Activated CD4-positive, alpha-beta T cell treated with anti-CD3 and anti-CD28 coated beads, Interleukin-2, amount 10 ng/mL, durations not matched to agents 24 days and 14 days (primary cell): ENCODE results near the gene LINGO1. TPM values are rescaled to one million over a fixed set of nuclear protein-coding genes. Genes with fewer than 3 reads are reported as not detected.

Source experiments
- DNase-seq: peaks from one replicate; pipeline ENCODE4 v3.0.0; 2022
- H3K27ac Mint-ChIP-seq: one replicate; pipeline ENCODE4 v1.8.0; 2022; ENCODE audit warnings: mild to moderate bottlenecking, mixed read lengths
- H3K27me3 Mint-ChIP-seq: one replicate; pipeline ENCODE4 v1.8.0; 2022; ENCODE audit warnings: mixed read lengths
- H3K36me3 Mint-ChIP-seq: one replicate; pipeline ENCODE4 v1.8.0; 2022; ENCODE audit warnings: low read depth, mild to moderate bottlenecking, mixed read lengths
- H3K4me1 Mint-ChIP-seq: one replicate; pipeline ENCODE4 v1.8.0; 2021; ENCODE audit warnings: mixed read lengths
- H3K4me3 Mint-ChIP-seq: one replicate; pipeline ENCODE4 v1.8.0; 2022; ENCODE audit warnings: mild to moderate bottlenecking, moderate library complexity, mixed read lengths
- H3K9me3 Mint-ChIP-seq: one replicate; pipeline ENCODE4 v1.8.0; 2021; ENCODE audit warnings: mixed read lengths
- intact Hi-C: fragments of 100-400 bp; cut with micrococcal nuclease; formaldehyde crosslinking; loops from one replicate; pipeline ENCODE4 v1.15.1; 2023
- total RNA-seq: library from RNA; stranded (reverse); gene quantifications from 2 replicates; pipeline ENCODE4 v1.2.3, GENCODE V29; 2022

The LINGO1 gene
- total RNA-seq, 1 donor from 2014 or later: not detected

DNA sequence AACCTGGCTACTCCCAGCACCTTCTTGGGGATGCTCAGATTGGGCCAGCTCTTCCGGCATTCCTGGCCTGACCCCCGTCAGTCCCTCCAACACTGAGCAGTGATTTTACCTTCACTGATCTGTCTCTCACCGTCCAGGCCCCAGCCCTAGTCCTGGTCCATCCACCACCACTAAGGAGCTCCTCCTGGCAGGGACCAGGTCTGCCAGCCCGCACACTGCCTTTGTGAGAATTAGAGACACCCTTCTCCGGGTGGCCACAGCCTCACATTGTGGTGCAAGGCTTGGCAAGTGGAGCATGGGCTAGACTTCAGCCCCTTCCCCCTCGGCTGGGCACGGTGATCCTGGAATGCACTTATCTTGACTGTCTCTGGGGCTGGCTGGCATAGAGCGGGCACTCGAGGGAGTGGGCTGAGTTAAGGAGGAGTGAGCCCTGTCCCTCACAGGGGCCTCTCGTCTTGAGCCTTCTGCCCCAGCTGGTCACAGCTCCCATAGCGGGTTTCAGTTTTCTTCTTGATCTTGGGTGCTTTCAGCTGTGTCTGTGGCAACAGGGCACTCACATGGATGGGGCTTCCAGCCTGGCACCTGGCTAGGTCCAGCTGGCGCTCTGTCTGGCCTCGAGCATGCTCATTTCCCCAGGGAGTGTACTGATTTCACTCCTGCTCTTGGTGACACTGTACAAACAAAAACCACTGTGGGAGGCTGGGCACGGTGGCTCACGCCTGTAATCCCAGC, 53.9 kb downstream of the LINGO1 start:
- H3K4me3 Mint-ChIP-seq: no peak overlapping the region

DNA sequence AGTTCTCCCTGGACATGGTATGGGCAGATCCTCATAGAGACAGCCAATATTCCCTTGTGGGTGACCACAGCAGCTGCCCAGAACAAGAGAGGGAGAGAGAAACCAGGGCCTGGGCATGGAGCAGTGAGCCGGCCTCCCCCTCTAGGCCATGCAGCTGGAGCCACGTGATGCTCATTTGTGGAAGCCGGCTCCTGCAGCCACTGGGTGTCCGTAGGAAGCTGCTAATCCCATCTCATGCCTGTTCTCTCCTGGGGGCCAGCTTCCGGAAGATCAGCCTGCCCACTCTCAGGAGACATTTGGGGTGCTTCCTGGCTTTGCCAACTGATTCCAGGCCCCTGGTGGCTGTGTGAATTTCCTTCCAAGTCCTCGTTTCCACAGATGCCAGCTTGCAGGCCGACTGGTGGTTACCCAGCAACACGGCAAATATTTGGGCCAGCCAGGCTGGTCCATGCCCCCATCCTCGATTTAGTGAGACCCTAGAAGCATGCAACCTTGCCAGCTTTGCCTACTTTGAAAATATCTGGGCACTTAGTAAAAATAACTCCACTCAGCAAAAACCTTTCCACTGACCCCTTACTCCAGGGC, 55.3 kb downstream of the LINGO1 start:
- no peak overlapping the region for H3K4me3 Mint-ChIP-seq
- H3K36me3 Mint-ChIP-seq: no peaks in the 10 kb centered on the region
- no peaks in the 10 kb centered on the region for H3K27me3 Mint-ChIP-seq
- no peak overlapping the region for H3K27ac Mint-ChIP-seq
- no peak for DNase-seq
- H3K4me1 Mint-ChIP-seq: no peaks in the 10 kb centered on the region
- no peaks in the 10 kb centered on the region for H3K9me3 Mint-ChIP-seq
- intact Hi-C loops: no loop called here

More for the DNA sequence above, 53.9 kb downstream of the LINGO1 start:
- H3K9me3 Mint-ChIP-seq: no peaks in the 10 kb centered on the region
- H3K4me1 Mint-ChIP-seq: no peaks in the 10 kb centered on the region
- DNase-seq: no peak
- intact Hi-C loops: no loop called here
- H3K27ac Mint-ChIP-seq: no peak overlapping the region
- H3K27me3 Mint-ChIP-seq: no peaks in the 10 kb centered on the region
- no peaks in the 10 kb centered on the region for H3K36me3 Mint-ChIP-seq

DNA sequence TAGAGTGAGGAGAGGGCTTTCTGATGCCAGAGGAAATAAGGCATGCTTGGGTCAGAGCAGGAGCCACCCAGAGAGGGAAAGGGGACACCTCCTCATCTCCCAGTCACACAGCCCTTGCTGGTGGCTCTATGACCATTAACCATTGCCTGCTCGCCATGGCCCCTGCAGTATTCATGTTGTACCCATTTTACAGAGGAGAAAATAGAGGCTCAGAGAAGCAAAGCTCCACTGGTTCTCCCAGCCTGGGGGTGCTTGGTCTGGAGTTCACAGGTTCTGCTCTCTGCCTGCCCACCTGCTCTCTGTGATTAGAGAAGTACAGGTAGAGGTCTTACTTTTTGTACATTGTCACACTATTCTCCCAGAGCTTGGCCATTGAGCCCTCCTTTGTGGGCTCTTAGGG, 56.2 kb downstream of the LINGO1 start:
- Mint-ChIP-seq H3K27ac (no peak overlapping the region), H3K36me3 (no peaks in the 10 kb centered on the region), H3K27me3 (no peaks in the 10 kb centered on the region), H3K4me3 (no peak overlapping the region), H3K4me1 (no peaks in the 10 kb centered on the region), H3K9me3 (no peaks in the 10 kb centered on the region)
- no peak for DNase-seq
- intact Hi-C loops: no loop called here

DNA sequence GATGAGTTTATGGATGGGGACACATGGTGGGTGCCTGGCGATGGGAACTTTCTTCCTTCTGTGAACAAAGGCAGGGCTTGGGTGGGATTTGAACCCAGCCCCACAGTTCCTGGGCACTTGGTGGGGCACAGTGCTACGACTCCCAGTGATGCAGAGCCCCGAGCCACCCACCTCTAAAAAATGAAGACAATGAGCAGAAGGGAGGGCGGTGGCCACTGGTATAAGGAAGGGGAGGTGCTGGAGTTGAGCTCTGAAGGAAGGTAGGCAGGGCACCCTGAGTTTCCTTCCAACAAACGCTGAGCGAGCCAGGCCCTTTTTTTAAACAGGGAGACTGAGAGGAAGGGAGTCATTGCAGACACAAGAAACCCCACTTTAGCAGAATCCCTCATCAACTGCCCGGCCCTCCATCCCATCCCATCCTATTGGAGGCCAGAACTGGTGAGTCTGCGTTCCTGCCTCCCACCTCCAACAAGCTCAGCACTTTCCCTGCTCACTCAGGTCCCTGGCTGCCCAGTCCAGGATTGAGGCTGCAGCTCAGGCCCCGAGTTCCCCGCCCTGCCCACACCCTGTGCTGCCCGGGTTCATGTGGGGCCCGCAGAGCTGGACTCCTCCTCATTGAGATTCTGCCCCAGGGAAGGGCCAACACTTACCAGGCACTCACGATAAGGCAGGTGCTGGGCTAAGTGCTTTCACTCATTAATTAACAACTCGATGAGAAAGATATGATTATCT, 57.3 kb downstream of the LINGO1 start:
- Mint-ChIP-seq H3K27me3 (no peaks in the 10 kb centered on the region), H3K36me3 (no peaks in the 10 kb centered on the region), H3K9me3 (no peaks in the 10 kb centered on the region), H3K4me3 (no peak overlapping the region), H3K27ac (no peak overlapping the region), H3K4me1 (no peaks in the 10 kb centered on the region)
- intact Hi-C loops: no loop called here
- DNase-seq: no peak

DNA sequence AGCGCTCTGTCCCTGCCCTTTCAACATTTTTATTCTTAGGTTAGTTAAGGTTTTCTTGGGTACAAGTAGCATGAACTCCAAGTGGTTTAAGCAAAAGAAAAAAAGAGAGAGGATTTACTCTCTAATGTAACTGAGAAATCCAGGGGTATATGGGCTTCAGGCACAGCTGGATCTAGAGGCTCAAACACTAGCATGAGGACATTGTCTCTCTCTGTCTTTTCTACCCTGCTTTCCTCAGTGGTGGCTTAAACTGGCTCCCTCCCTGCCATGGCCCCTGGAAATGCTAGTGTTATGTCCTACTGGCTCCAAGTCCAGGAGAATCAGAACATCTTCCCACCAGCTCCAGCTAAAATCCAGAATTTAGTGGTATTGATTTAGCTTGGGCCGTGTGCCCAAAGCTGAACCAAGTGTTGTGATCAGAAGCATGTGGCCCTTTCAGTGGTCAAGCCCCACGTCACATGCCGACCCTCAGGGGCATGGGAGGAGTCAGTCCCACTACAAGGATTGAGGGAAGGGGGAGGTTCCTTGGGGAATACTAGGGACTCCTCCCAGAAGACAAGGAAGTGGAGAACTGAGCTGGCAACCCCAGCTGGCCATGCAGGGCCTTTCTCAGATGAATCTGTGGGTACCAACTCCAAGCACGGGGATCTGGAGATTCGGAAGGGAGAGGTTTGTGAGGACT, 58.0 kb downstream of the LINGO1 start:
- no peak overlapping the region for H3K4me3 Mint-ChIP-seq
- H3K27me3 Mint-ChIP-seq: no peaks in the 10 kb centered on the region
- DNase-seq: no peak
- H3K9me3 Mint-ChIP-seq: no peaks in the 10 kb centered on the region
- no peaks in the 10 kb centered on the region for H3K36me3 Mint-ChIP-seq
- intact Hi-C loops: no loop called here
- peaks cover under 1% of the 10 kb centered on the region for H3K4me1 Mint-ChIP-seq
- no peak overlapping the region for H3K27ac Mint-ChIP-seq

DNA sequence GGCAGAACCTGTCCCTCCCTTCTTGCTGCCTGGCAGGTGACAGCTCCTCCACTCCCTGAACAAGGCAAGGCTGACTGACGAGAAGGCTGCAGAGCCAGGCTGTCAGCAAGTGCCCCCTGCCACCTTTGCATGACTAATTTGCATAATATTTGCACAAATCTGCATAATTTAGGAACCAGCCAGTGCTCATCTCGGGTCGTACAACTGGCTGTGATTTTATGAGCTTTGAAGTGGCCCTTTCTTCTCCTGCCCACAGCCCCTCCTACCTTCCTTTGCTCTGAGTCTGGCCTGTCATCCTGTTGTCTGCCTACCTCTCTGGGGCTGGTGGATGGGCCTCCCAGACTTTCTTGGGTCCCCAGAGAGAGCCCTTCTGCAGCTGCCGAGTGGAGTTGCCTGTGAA, 58.9 kb downstream of the LINGO1 start:
- no peak overlapping the region for H3K4me3 Mint-ChIP-seq
- no peaks in the 10 kb centered on the region for H3K36me3 Mint-ChIP-seq
- H3K27ac Mint-ChIP-seq: no peak overlapping the region
- H3K9me3 Mint-ChIP-seq: no peaks in the 10 kb centered on the region
- intact Hi-C loops: no loop called here
- no peak for DNase-seq
- peaks cover 3% of the 10 kb centered on the region for H3K4me1 Mint-ChIP-seq
- no peaks in the 10 kb centered on the region for H3K27me3 Mint-ChIP-seq

DNA sequence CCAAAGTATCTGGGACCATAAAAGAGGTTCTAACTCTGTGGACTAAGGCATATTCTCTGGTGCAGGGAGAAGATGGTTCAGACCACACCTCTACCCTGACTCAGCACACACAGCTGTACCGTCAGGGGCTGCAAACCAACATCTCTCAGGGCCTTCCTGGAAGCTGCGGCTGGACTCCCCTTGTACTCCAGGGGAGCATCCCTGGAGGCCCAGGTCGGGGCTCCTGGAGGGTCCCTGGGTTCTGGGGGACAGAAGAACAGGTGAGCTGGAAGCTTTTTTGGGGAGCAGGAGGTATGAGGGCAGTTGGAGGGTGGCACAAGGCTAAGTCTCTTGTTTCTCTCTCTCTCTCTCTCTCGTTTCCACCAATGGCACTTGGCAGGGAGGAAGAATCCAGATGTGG, 60.5 kb downstream of the LINGO1 start:
- no peak for DNase-seq
- intact Hi-C loops: no loop called here
- H3K27me3 Mint-ChIP-seq: no peaks in the 10 kb centered on the region
- no peak overlapping the region for H3K4me3 Mint-ChIP-seq
- no peaks in the 10 kb centered on the region for H3K36me3 Mint-ChIP-seq
- H3K4me1 Mint-ChIP-seq: peaks cover 3% of the 10 kb centered on the region
- no peak overlapping the region for H3K27ac Mint-ChIP-seq
- no peaks in the 10 kb centered on the region for H3K9me3 Mint-ChIP-seq

DNA sequence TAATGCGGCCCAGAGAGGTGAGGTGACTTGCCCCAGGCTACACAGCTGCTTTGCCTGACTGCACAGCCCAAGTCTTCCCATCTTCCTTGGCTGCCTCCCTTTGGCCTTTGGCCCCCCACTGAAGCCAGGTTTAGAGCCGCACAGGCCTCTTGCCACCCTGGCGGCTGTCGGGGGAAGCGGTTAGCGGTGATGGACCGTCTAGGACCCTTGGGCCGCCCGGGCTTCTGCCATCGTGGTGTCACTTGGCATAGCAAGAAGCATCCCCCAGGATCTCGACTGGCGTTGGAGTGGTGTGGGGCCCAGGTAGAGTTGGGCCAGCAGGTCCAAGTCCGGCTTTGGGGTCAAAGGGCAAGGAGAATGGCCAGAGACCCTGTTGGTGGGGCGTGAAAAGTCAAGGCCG, 61.0 kb downstream of the LINGO1 start:
- Mint-ChIP-seq H3K27ac (no peak overlapping the region), H3K27me3 (no peaks in the 10 kb centered on the region), H3K4me1 (peaks cover 3% of the 10 kb centered on the region), H3K36me3 (no peaks in the 10 kb centered on the region), H3K9me3 (no peaks in the 10 kb centered on the region), H3K4me3 (no peak overlapping the region)
- intact Hi-C loops: no loop called here
- no peak for DNase-seq

DNA sequence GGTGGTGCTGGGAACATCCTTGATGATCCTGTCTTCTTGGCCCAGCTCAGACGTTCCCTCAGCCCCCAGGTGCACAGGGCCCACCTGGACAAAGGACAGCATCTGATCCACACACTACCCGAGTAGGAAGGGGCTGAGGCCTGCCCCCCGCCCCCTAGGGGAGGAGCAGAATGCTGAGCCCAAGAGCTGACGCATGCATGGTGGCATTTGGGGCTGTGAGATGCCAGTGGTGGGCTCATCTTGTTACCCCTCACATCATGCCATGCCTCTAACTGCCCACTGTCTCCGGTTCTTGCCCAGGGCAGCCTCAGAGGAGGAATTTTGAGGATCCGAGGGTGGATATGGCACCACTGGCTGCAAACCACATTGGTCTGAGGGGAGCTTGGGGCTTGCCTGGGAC, 61.5 kb downstream of the LINGO1 start:
- H3K4me1 Mint-ChIP-seq: peaks cover 3% of the 10 kb centered on the region
- H3K27ac Mint-ChIP-seq: no peak overlapping the region
- H3K9me3 Mint-ChIP-seq: no peaks in the 10 kb centered on the region
- intact Hi-C loops: no loop called here
- H3K27me3 Mint-ChIP-seq: no peaks in the 10 kb centered on the region
- H3K4me3 Mint-ChIP-seq: no peak overlapping the region
- DNase-seq: no peak
- no peaks in the 10 kb centered on the region for H3K36me3 Mint-ChIP-seq

DNA sequence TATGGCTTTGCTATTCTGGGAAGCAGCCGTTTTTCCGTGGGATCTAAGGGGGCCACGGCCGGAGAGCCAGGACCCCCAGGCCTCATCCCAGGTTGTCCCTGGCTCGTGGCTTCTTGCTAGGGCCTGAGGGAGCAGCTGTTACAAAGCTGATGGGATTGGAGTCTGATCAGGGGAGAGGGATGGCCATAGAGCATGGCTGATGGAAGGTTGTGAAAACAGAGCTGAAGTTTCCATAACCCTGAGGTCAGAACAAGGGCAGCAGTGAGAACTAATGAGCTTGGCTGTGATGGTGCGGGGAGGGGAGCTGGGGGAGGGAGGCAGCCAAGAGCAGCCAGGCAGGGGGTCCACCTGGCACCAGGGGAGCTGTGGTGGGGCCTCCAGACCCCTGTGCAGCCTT, 63.0 kb downstream of the LINGO1 start:
- intact Hi-C loops: no loop called here
- DNase-seq: no peak
- Mint-ChIP-seq H3K4me3 (no peak overlapping the region), H3K27me3 (no peaks in the 10 kb centered on the region), H3K4me1 (peaks cover 3% of the 10 kb centered on the region), H3K27ac (no peak overlapping the region), H3K36me3 (no peaks in the 10 kb centered on the region), H3K9me3 (no peaks in the 10 kb centered on the region)

DNA sequence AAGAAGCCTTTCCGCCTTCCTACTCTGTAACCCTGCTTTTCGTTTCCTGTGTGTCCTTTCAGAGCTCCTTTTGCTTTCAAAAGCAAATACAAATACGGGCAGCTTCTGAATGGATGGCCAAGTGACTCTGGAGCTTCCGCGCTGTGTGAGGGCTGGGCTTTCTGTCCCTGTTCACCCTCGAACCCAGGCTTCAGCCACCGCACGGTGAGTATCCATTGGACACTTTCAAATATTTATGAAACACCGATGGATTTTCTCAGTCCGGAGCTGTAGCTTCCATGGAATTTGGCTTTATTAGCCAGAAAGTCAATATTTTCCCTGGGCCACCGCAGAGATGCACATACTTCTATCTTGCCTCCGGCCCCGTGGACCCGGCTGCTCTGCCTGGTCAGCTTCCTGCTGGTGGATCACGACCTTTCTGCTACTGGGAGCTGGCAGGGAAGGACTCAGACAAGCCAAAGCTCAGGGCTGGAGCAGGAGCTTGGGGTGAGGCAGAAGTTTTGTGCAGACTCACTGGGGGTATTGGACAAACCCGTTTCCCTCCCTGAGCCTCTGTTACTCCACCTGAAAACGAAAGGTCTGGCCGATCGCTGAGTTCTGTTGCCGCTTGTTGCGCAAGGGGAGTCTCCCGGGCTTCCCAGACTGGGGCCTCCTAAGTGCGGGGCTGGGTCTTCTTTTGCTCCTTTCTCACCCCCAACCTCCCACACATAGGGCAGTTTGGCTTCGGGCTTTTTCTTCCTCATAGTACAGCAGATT, 63.6 kb downstream of the LINGO1 start:
- no peaks in the 10 kb centered on the region for H3K36me3 Mint-ChIP-seq
- intact Hi-C loops: no loop called here
- DNase-seq: no peak
- no peak overlapping the region for H3K27ac Mint-ChIP-seq
- H3K27me3 Mint-ChIP-seq: peaks cover 2% of the 10 kb centered on the region
- H3K9me3 Mint-ChIP-seq: no peaks in the 10 kb centered on the region
- no peak overlapping the region for H3K4me3 Mint-ChIP-seq
- H3K4me1 Mint-ChIP-seq: peaks cover 3% of the 10 kb centered on the region

DNA sequence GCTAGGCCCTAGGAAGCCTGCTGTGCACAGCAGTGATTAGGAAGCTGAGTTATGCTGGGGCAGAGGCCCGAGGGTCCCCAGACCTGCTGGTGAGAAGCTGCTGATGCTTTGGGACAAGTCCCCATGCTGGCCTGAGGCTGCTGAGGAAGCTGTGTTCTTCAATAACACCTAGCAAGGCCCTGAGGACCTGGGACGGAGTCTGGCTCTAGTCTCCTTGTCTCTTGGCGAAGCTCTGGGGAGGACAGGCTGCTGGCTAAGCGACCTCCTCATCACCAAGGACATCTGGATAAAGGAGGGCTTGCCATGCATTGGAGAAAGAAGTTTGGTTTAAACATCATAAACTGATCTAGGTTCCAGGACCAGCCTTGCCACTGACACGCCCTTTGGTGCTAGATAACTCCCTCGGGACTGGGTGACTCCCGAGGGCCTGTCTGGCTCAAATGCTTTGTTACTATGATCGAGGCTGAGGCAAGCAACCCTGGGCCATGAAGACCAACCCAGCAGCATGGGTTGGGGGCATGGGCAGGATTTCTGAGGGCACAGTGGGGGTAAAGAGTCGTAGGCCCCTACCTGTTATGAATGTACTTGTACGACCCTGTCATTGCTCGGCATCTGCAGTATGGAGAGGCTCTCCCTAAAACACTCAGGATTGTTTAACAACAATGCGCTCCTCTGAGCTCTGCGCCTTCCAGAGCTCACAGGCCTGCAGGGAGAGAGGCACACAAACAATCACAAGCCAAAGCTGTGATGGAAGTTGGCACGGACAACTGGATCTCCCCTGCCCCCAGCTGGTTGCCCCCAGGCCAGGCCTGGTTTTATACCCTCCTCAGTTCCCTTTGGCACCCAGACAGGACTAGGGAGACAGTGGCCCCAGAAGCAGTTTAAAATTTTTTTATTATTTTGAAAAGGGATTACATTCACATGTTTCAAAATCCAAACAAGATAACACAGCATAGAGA, 64.4 kb downstream of the LINGO1 start:
- no peak overlapping the region for H3K27ac Mint-ChIP-seq
- no peak for DNase-seq
- H3K27me3 Mint-ChIP-seq: peaks cover 3% of the 10 kb centered on the region
- no peak overlapping the region for H3K4me3 Mint-ChIP-seq
- peaks cover 3% of the 10 kb centered on the region for H3K4me1 Mint-ChIP-seq
- no peaks in the 10 kb centered on the region for H3K9me3 Mint-ChIP-seq
- no peaks in the 10 kb centered on the region for H3K36me3 Mint-ChIP-seq
- intact Hi-C loops: no loop called here

DNA sequence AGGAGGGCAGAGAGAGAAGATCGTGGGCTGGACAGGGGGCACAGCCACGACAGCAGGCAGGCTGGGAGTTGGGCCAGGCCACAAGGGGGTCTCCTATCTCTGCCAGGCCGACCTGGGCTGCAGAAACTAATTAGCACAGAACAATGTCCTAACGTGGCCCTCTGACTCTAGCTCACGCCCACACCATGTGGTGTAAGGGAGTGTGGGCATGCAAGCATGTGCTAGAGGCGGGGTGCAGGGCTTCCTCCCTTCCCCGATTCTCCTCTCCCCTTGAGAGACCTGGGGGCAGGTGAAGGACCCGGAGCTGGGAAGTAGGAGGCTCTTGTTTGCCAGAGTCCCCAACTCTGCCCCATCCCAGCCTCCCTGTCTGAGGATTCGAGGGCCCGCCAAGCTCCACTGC, 65.5 kb downstream of the LINGO1 start:
- H3K27ac Mint-ChIP-seq: no peak overlapping the region
- no peak overlapping the region for H3K4me3 Mint-ChIP-seq
- intact Hi-C loops: no loop called here
- H3K9me3 Mint-ChIP-seq: no peaks in the 10 kb centered on the region
- H3K27me3 Mint-ChIP-seq: peaks cover 3% of the 10 kb centered on the region
- DNase-seq: no peak
- peaks cover 3% of the 10 kb centered on the region for H3K4me1 Mint-ChIP-seq
- H3K36me3 Mint-ChIP-seq: no peaks in the 10 kb centered on the region
